ENCODE results near the gene WDTC1.
A peak's percentile ranks its signal among the peaks of the same experiment; 100 is the strongest.
"Not testable (repeated sequence)": the region's sequence is repeated elsewhere in the genome, so short reads cannot be mapped to it uniquely, and the experiment has no call there.

Gene WDTC1

GRCh38 chr1:27255136-27255535 lies 20.7 kb downstream of the WDTC1 start:
- DNase-seq, result no peak

- no peak for DNase-seq
These were observed 22.7 kb downstream of the WDTC1 start for GRCh38 chr1:27257155-27257554.

GRCh38 chr1:27258598-27258997 lies 24.2 kb downstream of the WDTC1 start:
- no peak for DNase-seq

GRCh38 chr1:27267153-27267552 lies 32.7 kb downstream of the WDTC1 start:
- DNase-seq, result no peak

- no peak for DNase-seq
These were observed 34.8 kb downstream of the WDTC1 start for GRCh38 chr1:27269276-27269675.

- DNase-seq, result no peak
These were observed 39.8 kb downstream of the WDTC1 start for GRCh38 chr1:27274204-27274603.

- DNase-seq, result no peak
These were observed 41.3 kb downstream of the WDTC1 start for GRCh38 chr1:27275696-27276095.

- DNase-seq, result peak; percentile 87 to 91
These were observed 50.2 kb downstream of the WDTC1 start for GRCh38 chr1:27284425-27285273.

- DNase-seq, result no peak
These were observed 50.8 kb downstream of the WDTC1 start for GRCh38 chr1:27285274-27285660.

- not testable (repeated sequence) for DNase-seq
These were observed 51.4 kb downstream of the WDTC1 start for GRCh38 chr1:27285821-27286220.

- not testable (repeated sequence) for DNase-seq
These were observed 54.7 kb downstream of the WDTC1 start for GRCh38 chr1:27289125-27289524.

GRCh38 chr1:27290581-27290980 lies 56.1 kb downstream of the WDTC1 start:
- no peak for DNase-seq

GRCh38 chr1:27292106-27292505 lies 57.7 kb downstream of the WDTC1 start:
- DNase-seq, result no peak

- DNase-seq, result no peak
These were observed 59.5 kb downstream of the WDTC1 start for GRCh38 chr1:27293915-27294314.

GRCh38 chr1:27296773-27297291 lies 62.4 kb downstream of the WDTC1 start:
- DNase-seq, result peak; percentile 81 to 82

- no peak for DNase-seq
These were observed 63.5 kb downstream of the WDTC1 start for GRCh38 chr1:27297903-27298302.

GRCh38 chr1:27298632-27299384 lies 64.4 kb downstream of the WDTC1 start:
- DNase-seq, result no peak

GRCh38 chr1:27299385-27300271 lies 65.2 kb downstream of the WDTC1 start:
- DNase-seq, result no peak

GRCh38 chr1:27300341-27301051 lies 66.1 kb downstream of the WDTC1 start:
- peak; percentile 83 to 87 for DNase-seq

GRCh38 chr1:27301052-27301422 lies 66.6 kb downstream of the WDTC1 start:
- no peak for DNase-seq

- no peak for DNase-seq
These were observed 67.3 kb downstream of the WDTC1 start for GRCh38 chr1:27301582-27302199.

- DNase-seq, result no peak
These were observed 68.2 kb downstream of the WDTC1 start for GRCh38 chr1:27302612-27303011.
